GM12891 (cell line): ENCODE results near the gene KLF14.
"Not testable (repeated sequence)": the region's sequence is repeated elsewhere in the genome, so short reads cannot be mapped to it uniquely, and the experiment has no call there.

Experiments used
- DNase-seq: peaks from one replicate; pipeline ENCODE4 v3.0.0; 2011; ENCODE audit warnings: low spot score; ENCODE audit not compliant: insufficient read length
- FAIRE-seq: peaks from 2 replicates; lab custom pipeline; 2011; peaks lifted over from hg19 to GRCh38; lab: Jason Lieb, UNC
- PAX5 ChIP-seq: IDR thresholded peaks from 2 replicates; pipeline ENCODE4 v1.6.1; 2011; ENCODE audit warnings: low read length, moderate library complexity, mild to moderate bottlenecking; ENCODE audit not compliant: insufficient read depth, severe bottlenecking
- POLR2A ChIP-seq: IDR thresholded peaks from 2 replicates; pipeline ENCODE4 v1.6.1; 2011; ENCODE audit warnings: low read depth, low read length, control low read depth
- POLR2AphosphoS5 ChIP-seq: IDR thresholded peaks from 2 replicates; pipeline ENCODE4 v1.6.1; 2011; ENCODE audit warnings: low read depth, low read length, control low read depth
- POU2F2 ChIP-seq: IDR thresholded peaks from 2 replicates; pipeline ENCODE4 v1.6.1; 2011; ENCODE audit warnings: low read depth, mild to moderate bottlenecking, control low read depth, low read length, moderate library complexity
- SPI1 ChIP-seq: IDR thresholded peaks from 2 replicates; pipeline ENCODE4 v1.6.1; 2011; ENCODE audit warnings: low read depth, low read length, control low read depth
- TAF1 ChIP-seq: IDR thresholded peaks from 2 replicates; pipeline ENCODE4 v1.6.1; 2011; ENCODE audit warnings: low read depth, low read length, control low read depth

KLF14 gene

DNA sequence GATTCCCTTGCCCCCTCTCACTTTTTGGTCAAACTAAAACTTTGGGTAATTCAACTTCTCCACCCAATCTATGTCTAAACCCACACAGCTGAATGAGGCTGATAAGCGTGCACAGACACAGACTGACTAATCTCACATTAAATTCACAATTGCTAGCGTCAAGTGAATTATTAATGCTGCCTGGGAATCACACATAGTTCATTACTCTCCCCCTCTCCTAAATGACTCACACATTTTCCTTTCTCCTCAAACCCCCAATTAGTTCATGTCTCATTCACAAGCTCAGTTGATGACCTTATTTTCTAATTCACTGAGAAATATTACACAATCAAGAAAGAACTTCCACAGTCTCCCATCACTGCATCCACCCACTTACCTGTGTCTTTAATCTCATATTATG is 14.5 kb downstream of the KLF14 start:
- no peak for FAIRE-seq
- no peak for DNase-seq
- TF ChIP-seq TAF1 (no peak), POLR2AphosphoS5 (no peak), SPI1 (no peak), PAX5 (no peak), POLR2A (no peak)

DNA sequence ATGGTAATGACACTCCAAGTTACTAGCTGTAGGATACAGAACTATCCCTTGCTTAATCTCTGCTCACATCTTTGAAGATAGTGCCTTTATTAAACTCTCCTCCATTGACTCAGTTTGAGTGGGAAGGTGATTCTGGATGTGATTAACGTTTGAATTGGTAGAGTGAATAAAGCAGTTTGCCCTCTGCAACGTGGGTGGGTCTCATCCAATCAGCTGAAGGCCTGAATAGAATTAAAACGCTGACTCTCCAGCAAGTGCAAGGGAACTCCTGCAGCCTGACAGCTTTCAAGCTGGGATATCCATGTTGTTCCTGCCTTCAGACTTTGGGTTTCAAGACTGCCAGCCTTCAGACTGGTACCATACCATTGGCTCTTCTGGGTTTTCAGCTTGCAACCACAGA is 21.6 kb downstream of the KLF14 start:
- no peak for DNase-seq
- FAIRE-seq = no peak
- TF ChIP-seq SPI1 (no peak), TAF1 (no peak), POU2F2 (no peak), POLR2A (no peak)

DNA sequence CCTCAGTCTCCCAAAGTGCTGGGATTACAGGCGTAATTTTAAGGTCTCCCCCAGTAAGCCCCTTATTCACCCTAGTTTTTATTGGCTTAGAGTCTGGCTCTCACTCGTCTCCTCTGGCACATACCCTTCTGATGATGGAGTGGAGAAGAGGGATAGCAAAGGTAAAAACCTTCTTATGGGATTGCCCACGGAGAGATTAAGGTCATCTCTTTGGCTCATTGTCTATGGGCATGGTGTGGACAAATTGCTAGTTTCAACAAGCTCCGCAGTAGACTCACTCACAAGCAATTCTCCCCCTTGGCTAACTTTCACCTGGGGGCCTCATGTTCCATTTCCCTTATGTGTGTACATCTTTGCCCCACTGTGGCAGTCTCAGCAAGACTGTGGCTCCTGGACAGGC is 25.2 kb downstream of the KLF14 start:
- FAIRE-seq (no peak), DNase-seq (no peak)
- TF ChIP-seq POU2F2 (no peak), PAX5 (no peak), TAF1 (no peak), POLR2A (no peak), SPI1 (no peak), POLR2AphosphoS5 (no peak)

GRCh38 chr7:130708001-130708400 is 26.0 kb downstream of the KLF14 start:
- TF ChIP-seq POU2F2 (no peak), TAF1 (no peak), SPI1 (no peak), POLR2AphosphoS5 (no peak), POLR2A (no peak), PAX5 (no peak)
- no peak for DNase-seq
- FAIRE-seq = no peak

DNA sequence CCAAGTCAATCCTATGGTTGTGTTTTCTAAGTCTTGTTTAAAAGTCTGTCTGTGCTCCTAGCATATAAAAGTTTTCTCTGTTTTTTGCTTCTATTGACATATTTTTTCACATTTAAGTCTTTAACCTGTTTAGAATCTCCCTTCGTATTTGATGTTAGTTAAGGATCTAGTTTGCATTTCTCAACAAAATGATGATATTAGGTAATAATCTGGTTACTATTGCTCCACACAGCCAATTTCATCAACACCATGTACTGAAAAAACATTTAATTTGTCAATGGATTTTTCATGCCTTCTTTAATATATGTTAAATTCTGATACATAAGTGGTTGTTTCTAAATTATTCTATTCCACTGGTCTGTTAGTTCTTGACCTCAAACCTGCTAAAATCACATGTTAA is 30.2 kb downstream of the KLF14 start:
- DNase-seq (no peak), FAIRE-seq (no peak)
- no peak for TF ChIP-seq POLR2AphosphoS5
- no peak for TF ChIP-seq SPI1
- no peak for TF ChIP-seq POU2F2
- TF ChIP-seq POLR2A = no peak
- no peak for TF ChIP-seq TAF1
- no peak for TF ChIP-seq PAX5

GRCh38 chr7:130701650-130702049 is 32.4 kb downstream of the KLF14 start:
- no peak for DNase-seq
- FAIRE-seq = no peak

GRCh38 chr7:130700760-130701159 is 33.2 kb downstream of the KLF14 start:
- DNase-seq (no peak), FAIRE-seq (no peak)
- TF ChIP-seq POU2F2 = no peak
- TF ChIP-seq POLR2A = no peak
- no peak for TF ChIP-seq POLR2AphosphoS5
- TF ChIP-seq SPI1 = no peak
- no peak for TF ChIP-seq TAF1
- no peak for TF ChIP-seq PAX5

More at GRCh38 chr7:130701650-130702049, 32.4 kb downstream of the KLF14 start:
- no peak for TF ChIP-seq POU2F2
- no peak for TF ChIP-seq PAX5
- no peak for TF ChIP-seq POLR2A
- TF ChIP-seq SPI1 = no peak
- no peak for TF ChIP-seq TAF1
- no peak for TF ChIP-seq POLR2AphosphoS5

GRCh38 chr7:130699686-130700085 is 34.3 kb downstream of the KLF14 start:
- TF ChIP-seq POU2F2 (no peak), SPI1 (no peak), PAX5 (no peak)
- no peak for DNase-seq
- FAIRE-seq = no peak

GRCh38 chr7:130697820-130698219 is 36.2 kb downstream of the KLF14 start:
- FAIRE-seq = no peak
- TF ChIP-seq SPI1 = no peak
- TF ChIP-seq POU2F2 = no peak
- TF ChIP-seq POLR2AphosphoS5 = no peak
- no peak for TF ChIP-seq POLR2A
- no peak for TF ChIP-seq PAX5
- TF ChIP-seq TAF1 = no peak
- no peak for DNase-seq

DNA sequence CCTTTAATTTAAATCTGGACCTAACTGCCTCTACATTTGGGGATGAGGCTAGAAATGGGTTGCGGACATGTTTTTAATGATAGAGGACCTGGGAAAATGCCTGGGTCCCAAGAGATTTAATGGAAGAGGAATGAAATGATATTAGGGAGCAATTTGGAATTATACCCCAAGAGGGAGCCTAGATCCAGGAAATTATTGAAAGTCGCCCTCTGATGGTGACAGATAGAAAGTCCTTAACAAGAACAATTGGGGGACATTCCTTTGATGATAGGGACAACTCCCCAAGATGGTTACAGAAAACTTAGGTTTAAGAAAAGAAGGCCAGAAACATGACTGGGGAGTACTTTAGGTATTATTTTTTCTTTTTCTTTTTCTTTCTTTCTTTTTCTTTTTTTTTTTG is 38.2 kb downstream of the KLF14 start:
- DNase-seq = no peak
- no peak for FAIRE-seq
- TF ChIP-seq POLR2A = no peak
- TF ChIP-seq SPI1 = no peak
- TF ChIP-seq POU2F2 = no peak
- TF ChIP-seq PAX5 = no peak
- TF ChIP-seq POLR2AphosphoS5 = no peak
- no peak for TF ChIP-seq TAF1

GRCh38 chr7:130692396-130692795 is 41.6 kb downstream of the KLF14 start:
- FAIRE-seq, DNase-seq: not testable (repeated sequence)
